ENCODE data around the gene IRF1.
"Not testable (repeated sequence)": the region's sequence is repeated elsewhere in the genome, so short reads cannot be mapped to it uniquely, and the experiment has no call there.

Gene IRF1

DNA sequence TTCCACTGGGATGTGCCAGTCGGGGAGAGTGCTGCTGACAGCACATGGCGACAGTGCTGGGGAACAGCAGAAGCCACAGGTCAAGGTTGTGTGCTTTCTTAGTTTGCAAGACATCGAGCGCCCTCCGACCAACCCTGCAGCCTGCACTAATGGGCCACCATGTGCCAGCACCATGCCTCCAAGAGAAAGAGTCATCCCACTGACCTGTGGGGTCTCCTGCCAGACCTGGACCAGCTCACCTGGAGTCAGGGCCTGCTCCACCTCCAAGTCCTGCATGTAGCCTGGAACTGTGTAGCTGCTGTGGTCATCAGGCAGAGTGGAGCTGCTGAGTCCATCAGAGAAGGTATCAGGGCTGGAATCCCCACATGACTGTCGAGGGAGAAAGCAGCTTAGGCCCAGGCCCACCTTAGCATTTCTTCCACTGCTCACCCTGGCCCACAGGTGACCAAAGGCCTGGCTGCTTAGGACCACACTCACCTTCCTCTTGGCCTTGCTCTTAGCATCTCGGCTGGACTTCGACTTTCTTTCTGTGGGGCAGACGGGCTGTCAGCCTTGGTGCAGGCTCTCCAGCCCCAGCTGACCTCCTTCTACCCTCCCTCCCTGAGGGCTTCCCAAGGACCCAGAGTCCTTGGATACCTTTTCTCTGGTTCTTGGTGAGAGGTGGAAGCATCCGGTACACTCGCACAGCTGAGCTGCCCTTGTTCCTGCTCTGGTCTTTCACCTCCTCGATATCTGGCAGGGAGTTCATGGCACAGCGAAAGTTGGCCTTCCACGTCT, 4.1 kb downstream of the IRF1 start:
- DNase-seq: no peak

GRCh38 chr5:132485641-132486317, 4.8 kb downstream of the IRF1 start:
- no peak for DNase-seq

DNA sequence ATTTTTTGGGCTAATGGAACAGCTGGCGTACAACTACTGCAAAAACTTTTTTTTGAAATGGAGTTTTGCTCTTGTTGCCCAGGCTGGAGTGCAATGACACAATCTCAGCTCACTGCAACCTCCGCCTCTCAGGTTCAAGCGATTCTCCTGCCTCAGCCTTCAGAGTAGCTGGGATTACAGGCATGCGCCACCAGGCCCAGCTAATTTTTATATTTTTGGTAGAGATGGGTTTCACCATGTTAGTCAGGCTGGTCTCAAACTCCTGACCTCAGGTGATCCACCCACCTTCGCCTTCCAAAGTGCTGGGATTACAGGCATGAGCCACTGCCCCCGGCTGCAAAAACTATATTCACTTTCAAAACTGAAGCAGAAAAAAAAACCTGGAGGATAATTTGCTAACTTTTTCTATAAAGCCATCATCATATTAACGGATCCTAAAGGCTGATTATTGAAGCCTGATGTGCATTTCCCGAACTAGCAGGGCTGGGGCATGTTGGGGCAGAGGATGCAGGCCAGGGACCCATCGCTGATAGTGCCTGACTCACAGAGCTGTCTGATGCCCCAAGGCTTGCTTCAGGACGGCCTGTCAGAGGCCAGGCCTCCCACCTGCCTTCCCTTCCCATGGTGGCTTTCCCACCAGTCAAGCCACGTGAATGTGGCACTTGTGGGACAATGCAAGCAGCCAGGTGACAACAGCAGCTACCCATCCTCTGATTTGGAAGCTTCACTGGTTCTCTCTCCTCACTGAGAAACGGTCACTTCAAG, 5.5 kb downstream of the IRF1 start:
- not testable (repeated sequence) for DNase-seq

GRCh38 chr5:132484391-132484725, 6.2 kb downstream of the IRF1 start:
- DNase-seq: no peak

DNA sequence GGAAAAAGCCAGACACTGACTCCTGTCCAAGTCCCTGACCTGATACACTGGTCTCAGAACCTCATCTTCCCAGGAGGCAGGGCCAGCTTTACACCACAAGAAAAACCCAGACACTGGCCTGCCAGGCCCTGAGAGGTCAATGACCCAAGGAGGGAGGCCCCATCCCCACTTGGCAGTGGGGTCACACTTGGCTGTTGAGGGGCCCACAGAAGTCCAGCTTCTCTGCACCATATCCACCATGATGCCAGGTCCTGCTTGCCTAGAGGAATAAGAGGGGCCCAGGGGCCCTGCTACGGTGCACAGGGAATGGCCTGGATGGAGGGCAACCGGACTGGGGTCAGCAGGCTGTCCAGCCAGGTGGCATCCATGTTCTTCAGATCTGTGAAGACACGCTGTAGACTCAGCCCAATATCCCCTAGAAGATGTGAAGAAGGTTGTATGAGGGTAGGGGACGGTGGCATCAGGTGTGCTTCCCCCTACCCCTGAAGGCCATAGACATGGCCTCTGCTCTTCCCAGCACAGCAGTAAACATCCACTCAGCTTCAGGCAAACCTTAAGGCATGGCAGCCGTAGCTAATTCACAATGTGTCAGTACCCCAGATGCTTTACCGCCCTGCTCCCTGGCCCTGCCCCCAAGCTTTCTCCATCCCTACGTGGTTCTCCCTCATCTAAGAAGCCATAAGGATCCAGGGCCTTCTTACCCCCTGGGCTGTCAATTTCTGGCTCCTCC, 6.7 kb downstream of the IRF1 start:
- DNase-seq: no peak

GRCh38 chr5:132483101-132483500, 7.5 kb downstream of the IRF1 start:
- DNase-seq: no peak

GRCh38 chr5:132481596-132482211, 8.9 kb downstream of the IRF1 start:
- no peak for DNase-seq

- DNase-seq: no peak
Observed at GRCh38 chr5:132480893-132481595, 9.5 kb downstream of the IRF1 start.

GRCh38 chr5:132480546-132480892, 10.1 kb downstream of the IRF1 start:
- DNase-seq: peak in 1 of 2 experiments; percentile 52

- DNase-seq: no peak
Observed at GRCh38 chr5:132480042-132480441, 10.5 kb downstream of the IRF1 start.

DNA sequence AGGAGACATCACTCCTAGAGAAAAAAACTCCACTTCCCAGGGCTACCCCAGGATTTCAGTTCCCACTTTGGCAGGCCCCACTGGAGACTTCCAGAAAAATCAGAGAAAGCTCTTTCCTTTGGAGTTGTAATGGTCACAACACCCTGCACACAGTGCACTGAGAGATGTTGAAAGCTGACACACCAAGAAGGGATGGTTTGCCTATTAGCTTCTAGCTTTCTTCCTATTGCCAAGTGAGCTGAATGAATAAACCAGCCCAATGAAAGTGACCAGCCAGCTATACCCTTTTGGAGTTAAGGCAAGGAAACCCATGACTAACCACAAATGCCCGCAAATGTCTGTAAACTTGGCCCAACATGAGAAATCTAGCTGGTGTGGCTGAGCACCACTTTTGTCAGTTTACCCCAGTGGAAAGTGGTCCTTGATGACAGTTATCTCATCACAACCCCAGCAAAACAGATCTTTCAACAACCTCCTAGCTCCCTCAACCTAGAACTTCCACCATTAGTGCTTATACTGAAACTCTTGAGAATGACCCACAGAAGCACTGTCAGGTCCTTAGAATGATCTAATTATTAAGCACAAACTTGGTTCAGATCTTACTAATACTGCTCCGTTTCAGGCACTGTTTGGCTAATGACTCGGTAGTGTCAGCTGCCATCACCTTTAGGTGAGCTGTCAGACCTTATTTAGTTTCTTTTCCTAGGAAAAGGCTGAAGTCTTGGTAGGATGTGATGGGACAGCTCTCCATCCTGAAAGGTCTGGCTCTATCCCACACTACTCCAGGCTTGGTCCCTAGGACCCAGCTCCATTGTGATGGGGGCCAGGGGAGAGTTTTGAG, 11.2 kb downstream of the IRF1 start:
- DNase-seq: no peak

DNA sequence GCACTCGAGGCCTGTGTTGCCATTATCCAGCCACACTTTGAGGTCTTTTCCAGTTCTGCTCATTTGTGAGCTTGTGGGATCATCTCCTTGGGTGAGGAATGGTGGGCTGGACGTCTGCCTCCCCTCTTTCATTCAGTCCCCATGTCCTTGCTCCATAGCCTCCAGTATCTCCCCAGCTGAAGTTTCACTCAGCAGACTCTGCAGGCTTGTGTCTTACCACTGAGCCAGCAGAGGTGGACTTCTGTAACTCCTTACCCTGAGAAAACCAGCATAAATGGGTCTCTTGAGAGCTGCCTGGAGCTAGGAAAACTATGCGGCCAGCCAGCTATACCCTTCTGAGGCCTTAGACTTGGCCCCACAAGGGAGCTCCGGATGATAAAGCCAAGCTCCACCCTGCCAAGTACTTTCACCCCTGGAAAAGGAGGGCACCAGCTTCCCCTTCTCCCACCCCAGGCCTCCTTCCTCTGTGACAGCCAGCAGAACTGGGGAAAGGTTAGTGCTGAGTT, 12.2 kb downstream of the IRF1 start:
- DNase-seq: no peak

DNA sequence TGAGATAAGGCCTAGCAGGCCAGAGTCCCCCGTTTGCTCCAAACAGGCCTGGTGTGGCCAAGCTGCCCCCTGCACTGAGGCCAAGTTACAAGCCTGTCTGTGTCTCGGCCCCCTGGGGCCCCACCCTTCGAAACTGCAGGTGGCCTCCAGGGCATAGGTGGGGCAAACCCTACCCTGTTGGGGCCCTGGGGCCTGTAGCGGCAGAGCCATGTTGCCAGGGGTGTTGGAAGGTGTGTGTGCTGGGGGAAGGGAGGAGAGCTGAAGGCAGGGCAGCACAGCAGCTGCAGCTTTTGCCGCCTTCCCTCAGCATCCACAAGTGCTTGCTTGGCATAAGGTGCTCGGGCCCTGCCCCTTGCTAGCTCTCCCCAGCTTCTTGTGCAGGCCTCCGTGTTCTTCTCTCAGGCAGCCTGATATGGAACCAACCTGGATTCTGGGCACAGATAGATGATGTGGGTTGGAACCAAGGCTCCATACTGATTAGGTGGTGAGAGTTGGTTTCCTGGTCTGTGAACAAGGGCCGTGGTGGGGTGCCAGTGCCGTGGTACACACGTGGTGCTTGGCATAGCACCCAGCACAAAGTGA, 12.7 kb downstream of the IRF1 start:
- DNase-seq: no peak

GRCh38 chr5:132476876-132477781, 13.4 kb downstream of the IRF1 start:
- no peak for DNase-seq

GRCh38 chr5:132475987-132476875, 14.3 kb downstream of the IRF1 start:
- DNase-seq: peak in 1 of 2 experiments; percentile 1

DNA sequence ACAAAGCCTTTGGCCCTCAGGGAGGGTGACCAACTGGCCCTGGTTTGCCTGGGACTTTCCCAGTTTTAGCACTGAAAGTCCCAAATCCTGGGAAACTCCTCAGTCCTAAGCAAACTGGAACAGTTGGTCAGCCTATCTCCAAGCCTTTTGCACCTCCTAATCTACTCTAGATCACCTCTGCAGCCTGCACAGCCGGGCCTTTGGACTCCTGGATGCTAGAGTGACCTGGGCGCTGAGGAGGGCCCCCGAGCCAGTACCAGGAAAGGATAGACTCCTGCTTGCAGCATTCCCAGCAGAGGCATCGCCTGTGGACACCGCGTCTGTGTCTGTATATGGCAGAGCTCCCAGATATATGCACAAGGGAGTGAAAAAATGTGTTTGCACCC, 15.1 kb downstream of the IRF1 start:
- DNase-seq: peak in 1 of 2 experiments; percentile 1

DNA sequence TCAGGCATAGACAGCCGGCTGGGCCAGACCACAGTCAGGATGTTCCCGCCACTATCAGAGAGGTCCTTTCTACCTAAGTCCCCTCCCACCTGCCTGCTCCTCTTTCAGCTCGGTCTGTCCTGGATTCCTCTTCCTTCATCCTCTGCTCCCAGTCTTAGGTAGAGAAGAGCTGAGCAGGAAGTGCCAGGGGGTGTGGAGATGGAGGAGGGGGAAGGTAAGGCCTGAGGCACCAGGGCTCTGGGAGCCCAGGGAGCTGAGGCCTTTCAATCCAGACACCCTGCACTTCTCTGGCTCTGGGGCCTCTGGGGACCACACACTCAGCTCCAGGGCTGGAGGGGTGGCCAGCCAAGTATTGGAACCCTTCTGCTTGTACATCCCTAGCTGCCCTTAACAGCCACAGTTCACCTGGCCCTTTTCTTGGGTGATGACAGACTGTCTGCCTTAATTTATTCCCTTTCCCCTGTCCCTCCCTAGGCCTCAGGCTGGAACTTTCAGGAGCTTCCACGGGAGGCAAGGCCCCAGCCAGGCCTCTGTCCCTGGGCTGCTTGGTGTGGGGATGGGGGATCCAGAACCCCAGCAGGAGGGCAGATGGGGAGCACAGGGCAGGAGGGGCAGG, 15.6 kb downstream of the IRF1 start:
- peak in 1 of 2 experiments; percentile 1 for DNase-seq
